HepG2 (cell line): Measurements from ENCODE around the gene HES1. TPM values are rescaled to one million over a fixed set of nuclear protein-coding genes. Genes with fewer than 3 reads are reported as not detected.

Experiments
- ATAC-seq: fragments of 200-7000 bp; cut with Tn5 transposase; 3 replicates; pipeline ENCODE4 v1.9.1; 2020; ENCODE audit warnings: mild to moderate bottlenecking, moderate library complexity
- BruUV-seq: library from RNA; stranded (reverse); fragments of 400-500 nt; replicated peaks from 2 replicates; lab custom pipeline; 2021; lab: Mats Ljungman, UMichigan
- CTCF ChIA-PET: fragments of 300-600 bp; formaldehyde crosslinking; extraction: SDS; loops from one replicate; lab custom pipeline; 2021; ENCODE audit warnings: low total read pairs, inconsistent platforms, low intra/inter-chr PET ratio; lab: Yijun Ruan, JAX
- POLR2A ChIA-PET: fragments of 350-600 bp; sonication (Branson Sonifier 250); formaldehyde crosslinking; loops from one replicate; lab custom pipeline; 2020; ENCODE audit warnings: antibody characterized with exemption, inconsistent platforms; lab: Yijun Ruan, JAX
- DNase-seq: peaks from one replicate; pipeline ENCODE4 v3.0.0-alpha.2; 2015; ENCODE audit warnings: low spot score
- FAIRE-seq: peaks from 3 replicates; lab custom pipeline; 2011; peaks lifted over from hg19 to GRCh38; lab: Jason Lieb, UNC
- H2AFZ ChIP-seq: one replicate; pipeline ENCODE4 v1.6.1; 2011; ENCODE audit warnings: low read length, inconsistent platforms
- H3K27ac ChIP-seq: fragments of 300-600 bp; 3 replicates; pipeline ENCODE4 v1.8.0; 2011; ENCODE audit warnings: mixed run types, mild to moderate bottlenecking, mixed read lengths, low read length, inconsistent platforms; ENCODE audit not compliant: insufficient read depth; ENCODE audit errors: extremely low read length
- H3K27me3 ChIP-seq, 2 experiments: fragments of 200-600 bp in 1 of 2; 2 replicates in 1 of 2; 3 replicates in 1 of 2; pipeline versions ENCODE4 v1.6.0 to v1.8.0; 2011; ENCODE audit warnings: low read length in 2 of 2, mild to moderate bottlenecking in 2 of 2, moderate library complexity in 2 of 2, inconsistent platforms in 1 of 2; ENCODE audit not compliant: insufficient read depth in 2 of 2, control insufficient read depth in 1 of 2
- H3K36me3 ChIP-seq, 2 experiments: fragments of 200-600 bp in 1 of 2; replicated peaks in 1 of 2; 2 replicates in 1 of 2; 3 replicates in 1 of 2; pipeline versions ENCODE4 v1.5.1 to v1.8.0; 2011; ENCODE audit warnings: low read length in 2 of 2, inconsistent platforms in 1 of 2; ENCODE audit not compliant: insufficient read depth in 2 of 2, control insufficient read depth in 1 of 2
- H3K4me1 ChIP-seq: 2 replicates; pipeline ENCODE4 v1.5.1; 2012; ENCODE audit warnings: low read length, inconsistent platforms; ENCODE audit not compliant: insufficient read depth
- H3K4me2 ChIP-seq: 2 replicates; pipeline ENCODE4 v1.6.0; 2011; ENCODE audit warnings: low read depth, low read length, inconsistent platforms
- H3K4me3 ChIP-seq, 3 experiments: fragments of 200-600 bp in 1 of 3; sonication (generic), shearing (Covaris generic) in 1 of 3; replicated peaks in 1 of 3; 2 replicates each; pipeline ENCODE4 v1.5.1; 2011 to 2016; ENCODE audit warnings: low read length in 3 of 3, inconsistent platforms in 2 of 3, low read depth in 2 of 3, mild to moderate bottlenecking in 2 of 3, control low read depth in 1 of 3, mixed read lengths in 1 of 3; ENCODE audit not compliant: insufficient read depth in 1 of 3
- H3K79me2 ChIP-seq: one replicate; pipeline ENCODE4 v1.6.1; 2011; ENCODE audit warnings: low read length, inconsistent platforms; ENCODE audit not compliant: insufficient read depth
- H3K9ac ChIP-seq: 2 replicates; pipeline ENCODE4 v1.6.0; 2011; ENCODE audit warnings: mild to moderate bottlenecking, low read depth, low read length, inconsistent platforms; ENCODE audit not compliant: insufficient read depth
- H3K9me3 ChIP-seq: 2 replicates; pipeline ENCODE4 v1.5.1; 2012; ENCODE audit warnings: mild to moderate bottlenecking, low read length
- H4K20me1 ChIP-seq: 2 replicates; pipeline ENCODE4 v1.6.0; 2011; ENCODE audit warnings: inconsistent platforms, mild to moderate bottlenecking, low read length, moderate library complexity; ENCODE audit not compliant: insufficient read depth
- BCL6 ChIP-seq: IDR thresholded peaks from 2 replicates; pipeline ENCODE4 v1.6.1; 2016; ENCODE audit warnings: missing genetic modification reagents, missing compliant biosample characterization
- EP300 ChIP-seq, 3 experiments: sonication (generic) in 1 of 3; formaldehyde crosslinking in 1 of 3; IDR thresholded peaks; 2 replicates each; pipeline versions ENCODE4 v1.5.1 to v1.6.1; 2011 to 2020; ENCODE audit warnings: low read depth in 2 of 3, low read length in 2 of 3, borderline replicate concordance in 1 of 3, improper control_type of control experiment in 1 of 3, mild to moderate bottlenecking in 1 of 3, missing genetic modification reagents in 1 of 3, moderate library complexity in 1 of 3
- FLYWCH1 ChIP-seq: sonication (generic); formaldehyde crosslinking; IDR thresholded peaks from 2 replicates; pipeline ENCODE4 v1.8.1; 2023; ENCODE audit warnings: mild to moderate bottlenecking, missing genetic modification reagents
- HHEX ChIP-seq: IDR thresholded peaks from 2 replicates; pipeline ENCODE4 v1.6.1; 2016; ENCODE audit warnings: control low read depth
- HMG20A ChIP-seq: IDR thresholded peaks from 2 replicates; pipeline ENCODE4 v1.6.1; 2016; ENCODE audit warnings: borderline replicate concordance
- HMG20B ChIP-seq: conservative IDR thresholded peaks from 2 replicates; pipeline ENCODE4 v1.6.1; 2016; ENCODE audit warnings: missing genetic modification reagents, missing compliant biosample characterization
- KAT7 ChIP-seq: IDR thresholded peaks from 2 replicates; pipeline ENCODE4 v1.6.1; 2018; ENCODE audit warnings: borderline replicate concordance, missing compliant biosample characterization
- MATR3 ChIP-seq: sonication (generic); formaldehyde crosslinking; IDR thresholded peaks from 2 replicates; pipeline ENCODE4 v1.4.0; 2020; ENCODE audit warnings: missing genetic modification reagents
- MBD4 ChIP-seq: IDR thresholded peaks from 2 replicates; pipeline ENCODE4 v1.6.1; 2012; ENCODE audit warnings: low read length, inconsistent platforms, borderline replicate concordance
- NFIC ChIP-seq: IDR thresholded peaks from 2 replicates; pipeline ENCODE4 v1.6.1; 2012; ENCODE audit warnings: mild to moderate bottlenecking, low read length, inconsistent platforms
- SOX5 ChIP-seq: IDR thresholded peaks from 2 replicates; pipeline ENCODE4 v1.6.1; 2016; ENCODE audit warnings: borderline replicate concordance
- ZNF557 ChIP-seq: sonication (generic); formaldehyde crosslinking; IDR thresholded peaks from 2 replicates; pipeline ENCODE4 v1.4.0; 2020; ENCODE audit warnings: missing genetic modification reagents
- WGBS: methylation state at CpG from one replicate; pipeline ENCODE4 v1.1.6; 2017; ENCODE audit warnings: low lambda C conversion rate; 5-methylcytosine and 5-hydroxymethylcytosine counted together
- in situ Hi-C: cut with HindIII; loops from 2 replicates; pipeline ENCODE4 v1.10.0; 2017; ENCODE audit warnings: low pct_unique_long_range_greater_than_20kb; ENCODE audit not compliant: extremely low pct_ligation_motif_present
- intact Hi-C: fragments of 100-400 bp; cut with micrococcal nuclease; formaldehyde crosslinking; loops from one replicate; pipeline ENCODE4 v1.10.0; 2022; ENCODE audit not compliant: unreplicated experiment
- polyA plus RNA-seq, 8 experiments: library from polyadenylated mRNA; depleted of rRNA in 3 of 8; stranded (reverse) in 7 of 8; unstranded in 1 of 8; fragments of >200 nt; fragmentation: Illumina TruSeq in 4 of 8; extraction: Trizol in 4 of 8; gene quantifications; 2 replicates each; pipeline versions ENCODE4 v1.2.1 to v1.2.3, GENCODE V29; 2011 to 2016; ENCODE audit warnings: low read depth in 4 of 8, missing spikeins in 1 of 8, mixed read lengths in 1 of 8; ENCODE audit not compliant: insufficient read depth in 1 of 8
- total RNA-seq, 5 experiments: library from RNA; depleted of rRNA; stranded (reverse); fragments of >200 nt; fragmentation: Illumina TruSeq; extraction: Trizol; gene quantifications; 2 replicates each; pipeline ENCODE4 v1.2.3, GENCODE V29; 2016; ENCODE audit warnings: low read depth in 1 of 5
- TF ChIP-seq, protein P1 (sequence below): sonication (generic); formaldehyde crosslinking; conservative IDR thresholded peaks from 2 replicates; pipeline ENCODE4 v1.4.0; 2020; ENCODE audit warnings: mild to moderate bottlenecking, missing genetic modification reagents, moderate library complexity
- TF ChIP-seq, protein P2 (sequence below): IDR thresholded peaks from 2 replicates; pipeline ENCODE4 v1.6.1; 2016; ENCODE audit warnings: mild to moderate bottlenecking
- TF ChIP-seq, protein P3 (sequence below), 2 experiments: fragments of 450-650 bp in 1 of 2; sonication (generic) in 1 of 2; formaldehyde crosslinking; IDR thresholded peaks; 2 replicates each; pipeline versions ENCODE4 v1.5.0 to v1.8.0; 2020 to 2022; ENCODE audit warnings: mild to moderate bottlenecking in 1 of 2, missing genetic modification reagents in 1 of 2
- TF ChIP-seq, protein P4 (sequence below): IDR thresholded peaks from 2 replicates; pipeline ENCODE4 v1.6.1; 2012; ENCODE audit warnings: low read depth, low read length, improper control_type of control experiment

Gene HES1
- total and polyA plus RNA-seq, 2 of the 13 experiments (the other 11 are each of a cell fraction or from before 2014, with no cell fraction given) = 15.4 to 19.8 TPM

DNA sequence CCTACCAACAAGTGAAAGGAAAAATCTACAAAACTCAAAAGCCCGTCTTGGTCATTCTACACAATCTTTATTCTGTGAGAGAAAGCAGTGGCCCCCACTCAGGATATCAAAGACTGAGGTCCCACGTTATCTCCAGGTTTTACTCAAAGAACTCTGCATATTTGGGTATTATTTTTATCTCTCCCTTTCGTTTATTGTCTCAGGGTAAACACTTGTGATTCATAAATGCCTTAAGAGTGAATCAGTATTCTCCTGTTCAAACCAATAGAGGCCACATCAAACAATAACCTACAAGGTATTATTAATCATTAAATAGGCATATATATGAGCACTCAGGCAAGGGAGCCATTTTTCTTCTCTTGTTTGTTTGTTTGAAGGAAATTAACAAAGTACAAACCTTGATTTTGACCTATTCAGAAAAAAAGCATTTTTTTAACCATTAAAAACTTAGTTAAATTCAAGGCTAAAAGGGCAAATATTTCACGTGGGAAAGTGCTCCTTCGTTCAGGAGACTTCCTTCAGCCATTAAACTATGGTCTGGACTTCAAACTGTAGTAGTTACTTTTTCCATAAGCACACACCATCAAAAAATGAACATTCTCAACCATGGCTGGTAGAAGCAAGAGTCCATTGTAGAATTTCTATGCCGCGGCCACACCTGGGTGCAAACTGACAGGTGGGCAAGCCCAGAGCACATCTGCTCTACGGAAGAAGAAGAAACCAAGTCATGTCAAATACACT is 13.9 kb upstream of the HES1 start:
- DNase-seq = peak; percentile 82
- intact Hi-C loops (loop anchor here (10.0 kb wide), 1 partner anchor 1423 kb away; the partner anchor contains the start of gene PPP1R2), in situ Hi-C loops (no loop called here)
- ChIA-PET CTCF (no interaction called here), POLR2A (no interaction called here)
- H3K79me2 ChIP-seq = no peaks in the 10 kb centered on the region
- H3K9ac ChIP-seq = peak overlapping the region; percentile 31; the same call in 1 of the 2 replicates
- peak; percentile 80 for ATAC-seq
- FAIRE-seq = no peak
- H3K4me2 ChIP-seq = peak overlapping the region; percentile 32
- no peak overlapping the region for H2AFZ ChIP-seq
- H3K4me1 ChIP-seq = peaks cover 42% of the 10 kb centered on the region
- H3K27ac ChIP-seq = peak overlapping the region; percentile 12
- BruUV-seq = no TSS peak
- no peaks in the 10 kb centered on the region for H3K36me3 ChIP-seq
- H4K20me1 ChIP-seq = no peaks in the 10 kb centered on the region
- no peaks in the 10 kb centered on the region for H3K9me3 ChIP-seq
- 22% methylated on average over 8 of the region's 8 CpGs for WGBS
- H3K4me3 ChIP-seq = no peak overlapping the region
- H3K27me3 ChIP-seq = no peaks in the 10 kb centered on the region; a peak in 1 of 5 replicates
- TF ChIP-seq, protein P1, sequence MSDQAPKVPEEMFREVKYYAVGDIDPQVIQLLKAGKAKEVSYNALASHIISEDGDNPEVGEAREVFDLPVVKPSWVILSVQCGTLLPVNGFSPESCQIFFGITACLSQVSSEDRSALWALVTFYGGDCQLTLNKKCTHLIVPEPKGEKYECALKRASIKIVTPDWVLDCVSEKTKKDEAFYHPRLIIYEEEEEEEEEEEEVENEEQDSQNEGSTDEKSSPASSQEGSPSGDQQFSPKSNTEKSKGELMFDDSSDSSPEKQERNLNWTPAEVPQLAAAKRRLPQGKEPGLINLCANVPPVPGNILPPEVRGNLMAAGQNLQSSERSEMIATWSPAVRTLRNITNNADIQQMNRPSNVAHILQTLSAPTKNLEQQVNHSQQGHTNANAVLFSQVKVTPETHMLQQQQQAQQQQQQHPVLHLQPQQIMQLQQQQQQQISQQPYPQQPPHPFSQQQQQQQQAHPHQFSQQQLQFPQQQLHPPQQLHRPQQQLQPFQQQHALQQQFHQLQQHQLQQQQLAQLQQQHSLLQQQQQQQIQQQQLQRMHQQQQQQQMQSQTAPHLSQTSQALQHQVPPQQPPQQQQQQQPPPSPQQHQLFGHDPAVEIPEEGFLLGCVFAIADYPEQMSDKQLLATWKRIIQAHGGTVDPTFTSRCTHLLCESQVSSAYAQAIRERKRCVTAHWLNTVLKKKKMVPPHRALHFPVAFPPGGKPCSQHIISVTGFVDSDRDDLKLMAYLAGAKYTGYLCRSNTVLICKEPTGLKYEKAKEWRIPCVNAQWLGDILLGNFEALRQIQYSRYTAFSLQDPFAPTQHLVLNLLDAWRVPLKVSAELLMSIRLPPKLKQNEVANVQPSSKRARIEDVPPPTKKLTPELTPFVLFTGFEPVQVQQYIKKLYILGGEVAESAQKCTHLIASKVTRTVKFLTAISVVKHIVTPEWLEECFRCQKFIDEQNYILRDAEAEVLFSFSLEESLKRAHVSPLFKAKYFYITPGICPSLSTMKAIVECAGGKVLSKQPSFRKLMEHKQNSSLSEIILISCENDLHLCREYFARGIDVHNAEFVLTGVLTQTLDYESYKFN = peak; percentile 49; the same call in 1 of the 2 replicates
- TF ChIP-seq FLYWCH1 (no peak), HHEX (CRISPR knock-in tag) (peak; percentile 73), KAT7 (CRISPR knock-in tag) (no peak), SOX5 (CRISPR knock-in tag) (peak; percentile 51; the same call in 1 of the 2 replicates), BCL6 (peak; percentile 41; the same call in 1 of the 2 replicates), HMG20A (peak; percentile 80; the same call in 1 of the 2 replicates), HMG20B (0 out of 2 replicates have a peak, but pooled peaks have one; percentile 42), MBD4 (0 out of 2 replicates have a peak, but pooled peaks have one; percentile 52), ZNF557 (CRISPR knock-in tag) (no peak), NFIC (peak; percentile 69; the same call in 1 of the 2 replicates), MATR3 (CRISPR knock-in tag) (no peak), EP300 (IDR thresholded peaks at IDR 0.05; ENCODE audit: low read depth in 2 of 2, low read length in 2 of 2) (peak in 1 of 2 experiments; percentile 88; a peak in 2 of 4 replicates), EP300 (CRISPR knock-in tag; IDR thresholded peaks at IDR 0.05; ENCODE audit: borderline replicate concordance) (no peak; the same call in 1 of the 2 replicates)
- TF ChIP-seq, protein P2, sequence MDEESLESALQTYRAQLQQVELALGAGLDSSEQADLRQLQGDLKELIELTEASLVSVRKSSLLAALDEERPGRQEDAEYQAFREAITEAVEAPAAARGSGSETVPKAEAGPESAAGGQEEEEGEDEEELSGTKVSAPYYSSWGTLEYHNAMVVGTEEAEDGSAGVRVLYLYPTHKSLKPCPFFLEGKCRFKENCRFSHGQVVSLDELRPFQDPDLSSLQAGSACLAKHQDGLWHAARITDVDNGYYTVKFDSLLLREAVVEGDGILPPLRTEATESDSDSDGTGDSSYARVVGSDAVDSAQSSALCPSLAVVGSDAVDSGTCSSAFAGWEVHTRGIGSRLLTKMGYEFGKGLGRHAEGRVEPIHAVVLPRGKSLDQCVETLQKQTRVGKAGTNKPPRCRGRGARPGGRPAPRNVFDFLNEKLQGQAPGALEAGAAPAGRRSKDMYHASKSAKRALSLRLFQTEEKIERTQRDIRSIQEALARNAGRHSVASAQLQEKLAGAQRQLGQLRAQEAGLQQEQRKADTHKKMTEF (CRISPR knock-in tag) = 0 out of 2 replicates have a peak, but pooled peaks have one; percentile 30
- TF ChIP-seq, protein P3, sequence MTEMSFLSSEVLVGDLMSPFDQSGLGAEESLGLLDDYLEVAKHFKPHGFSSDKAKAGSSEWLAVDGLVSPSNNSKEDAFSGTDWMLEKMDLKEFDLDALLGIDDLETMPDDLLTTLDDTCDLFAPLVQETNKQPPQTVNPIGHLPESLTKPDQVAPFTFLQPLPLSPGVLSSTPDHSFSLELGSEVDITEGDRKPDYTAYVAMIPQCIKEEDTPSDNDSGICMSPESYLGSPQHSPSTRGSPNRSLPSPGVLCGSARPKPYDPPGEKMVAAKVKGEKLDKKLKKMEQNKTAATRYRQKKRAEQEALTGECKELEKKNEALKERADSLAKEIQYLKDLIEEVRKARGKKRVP (CRISPR knock-in tag; IDR thresholded peaks at IDR 0.05) = 0 out of 4 replicates have a peak, but pooled peaks of 1 of the 2 experiments have one; percentile 13
- TF ChIP-seq, protein P4, sequence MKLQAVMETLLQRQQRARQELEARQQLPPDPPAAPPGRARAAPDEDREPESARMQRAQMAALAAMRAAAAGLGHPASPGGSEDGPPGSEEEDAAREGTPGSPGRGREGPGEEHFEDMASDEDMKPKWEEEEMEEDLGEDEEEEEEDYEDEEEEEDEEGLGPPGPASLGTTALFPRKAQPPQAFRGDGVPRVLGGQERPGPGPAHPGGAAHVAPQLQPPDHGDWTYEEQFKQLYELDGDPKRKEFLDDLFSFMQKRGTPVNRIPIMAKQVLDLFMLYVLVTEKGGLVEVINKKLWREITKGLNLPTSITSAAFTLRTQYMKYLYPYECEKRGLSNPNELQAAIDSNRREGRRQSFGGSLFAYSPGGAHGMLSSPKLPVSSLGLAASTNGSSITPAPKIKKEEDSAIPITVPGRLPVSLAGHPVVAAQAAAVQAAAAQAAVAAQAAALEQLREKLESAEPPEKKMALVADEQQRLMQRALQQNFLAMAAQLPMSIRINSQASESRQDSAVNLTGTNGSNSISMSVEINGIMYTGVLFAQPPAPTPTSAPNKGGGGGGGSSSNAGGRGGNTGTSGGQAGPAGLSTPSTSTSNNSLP = peak; percentile 84
